ENCODE measurements around the gene PPM1L. TPM values are rescaled to one million over a fixed set of nuclear protein-coding genes. Genes with fewer than 3 reads are reported as not detected.

Gene PPM1L
- total RNA-seq, 1 donor from 2014 or later: 13.5 TPM

- ATAC-seq: no peak
- TF ChIP-seq CTCF (IDR thresholded peaks at IDR 0.05): no peak
- Histone ChIP-seq H3K4me3 (no peak overlapping the region), H3K36me3 (no peaks in the 10 kb centered on the region), H3K4me1 (no peaks in the 10 kb centered on the region), H3K27ac (no peak overlapping the region), H3K9me3 (no peaks in the 10 kb centered on the region), H3K27me3 (no peaks in the 10 kb centered on the region)
- intact Hi-C loops (cut with DNase I): no loop called here
- no peak for DNase-seq
These were observed 212.7 kb downstream of the PPM1L start for GRCh38 chr3:160968761-160969160.

GRCh38 chr3:160973067-160973809 is 217.2 kb downstream of the PPM1L start:
- no peak for ATAC-seq
- Histone ChIP-seq H3K4me1 (no peaks in the 10 kb centered on the region), H3K9me3 (no peaks in the 10 kb centered on the region), H3K4me3 (no peak overlapping the region), H3K36me3 (no peaks in the 10 kb centered on the region), H3K27me3 (no peaks in the 10 kb centered on the region), H3K27ac (no peak overlapping the region)
- DNase-seq: no peak
- intact Hi-C loops (cut with DNase I): no loop called here
- TF ChIP-seq CTCF (IDR thresholded peaks at IDR 0.05): no peak

GRCh38 chr3:160977773-160978172 is 221.7 kb downstream of the PPM1L start:
- TF ChIP-seq CTCF (IDR thresholded peaks at IDR 0.05): no peak
- no peak overlapping the region for H3K4me3 ChIP-seq
- no peaks in the 10 kb centered on the region for H3K9me3 ChIP-seq
- no peaks in the 10 kb centered on the region for H3K4me1 ChIP-seq
- DNase-seq (no peak), ATAC-seq (peak; percentile 53)
- intact Hi-C loops (cut with DNase I): no loop called here
- no peak overlapping the region for H3K27ac ChIP-seq
- H3K36me3 ChIP-seq: no peaks in the 10 kb centered on the region
- H3K27me3 ChIP-seq: no peaks in the 10 kb centered on the region

GRCh38 chr3:160980740-160981139 is 224.7 kb downstream of the PPM1L start:
- DNase-seq: no peak
- Histone ChIP-seq H3K9me3 (no peaks in the 10 kb centered on the region), H3K27me3 (no peaks in the 10 kb centered on the region), H3K36me3 (no peaks in the 10 kb centered on the region), H3K4me1 (no peaks in the 10 kb centered on the region), H3K27ac (no peak overlapping the region), H3K4me3 (no peak overlapping the region)
- ATAC-seq: peak; percentile 48
- no peak for TF ChIP-seq CTCF (IDR thresholded peaks at IDR 0.05)
- intact Hi-C loops (cut with DNase I): no loop called here

GRCh38 chr3:160981217-160981938 is 225.3 kb downstream of the PPM1L start:
- Histone ChIP-seq H3K9me3 (no peaks in the 10 kb centered on the region), H3K4me3 (no peak overlapping the region), H3K36me3 (no peaks in the 10 kb centered on the region), H3K27me3 (no peaks in the 10 kb centered on the region), H3K27ac (no peak overlapping the region), H3K4me1 (no peaks in the 10 kb centered on the region)
- TF ChIP-seq CTCF (IDR thresholded peaks at IDR 0.05): no peak
- no peak for DNase-seq
- intact Hi-C loops (cut with DNase I): no loop called here
- ATAC-seq: peak; percentile 85

Data from upper lobe of right lung (tissue), 1 donor.